Fibroblast of skin of right biceps (primary cell): Measurements from ENCODE around the gene PCDHGA4.
"Not testable (repeated sequence)": the region's sequence is repeated elsewhere in the genome, so short reads cannot be mapped to it uniquely, and the experiment has no call there.

Experiments
- DNase-seq: peaks from one replicate; pipeline ENCODE4 v3.0.0-alpha.2; 2013

Gene PCDHGA4

DNA sequence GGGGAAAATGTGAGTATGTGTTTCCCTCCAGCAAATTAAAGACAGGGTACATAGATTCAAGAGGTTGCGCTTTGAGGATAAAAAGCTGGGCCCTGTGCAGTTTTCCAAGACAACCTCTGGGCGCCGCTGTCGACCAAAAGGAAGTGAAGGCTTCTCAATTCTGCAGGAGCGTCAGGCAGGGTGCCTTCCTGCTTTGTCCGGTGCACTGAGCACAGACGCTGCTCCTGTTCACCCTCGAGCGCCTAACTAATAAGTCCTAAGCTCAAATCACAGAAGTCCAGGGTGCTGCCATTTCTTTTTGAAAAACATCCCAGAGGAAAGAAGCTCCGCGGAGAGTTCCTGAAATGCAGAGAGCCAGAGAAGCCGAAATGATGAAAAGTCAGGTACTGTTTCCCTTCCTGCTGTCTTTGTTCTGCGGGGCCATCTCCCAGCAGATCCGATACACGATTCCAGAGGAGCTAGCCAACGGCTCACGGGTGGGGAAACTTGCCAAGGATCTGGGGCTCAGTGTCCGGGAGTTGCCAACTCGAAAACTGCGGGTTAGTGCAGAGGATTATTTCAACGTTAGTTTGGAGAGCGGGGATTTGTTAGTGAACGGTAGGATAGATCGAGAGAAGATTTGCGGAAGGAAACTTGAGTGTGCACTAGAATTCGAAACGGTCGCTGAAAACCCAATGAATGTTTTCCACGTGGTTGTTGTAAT, 4.8 kb upstream of the PCDHGA4 start, which contains the start of gene PCDHGB1:
Gene PCDHGB1, plus strand, starts transcription at position 183 of the 703 bp plus-strand sequence. Its CDS starts 162 bp downstream, at position 345.
- DNase-seq: peak; percentile 53

DNA sequence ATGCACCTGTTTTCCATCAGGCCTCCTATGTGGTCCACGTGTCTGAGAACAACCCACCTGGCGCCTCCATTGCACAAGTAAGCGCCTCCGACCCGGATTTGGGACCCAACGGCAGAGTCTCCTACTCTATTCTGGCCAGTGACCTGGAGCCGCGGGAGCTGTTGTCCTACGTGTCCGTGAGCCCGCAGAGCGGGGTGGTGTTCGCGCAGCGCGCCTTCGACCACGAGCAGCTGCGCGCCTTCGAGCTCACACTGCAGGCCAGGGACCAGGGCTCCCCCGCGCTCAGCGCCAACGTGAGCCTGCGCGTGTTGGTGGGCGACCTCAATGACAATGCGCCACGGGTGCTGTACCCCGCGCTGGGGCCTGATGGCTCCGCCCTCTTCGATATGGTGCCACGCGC, 3.2 kb upstream of the PCDHGA4 start:
- no peak for DNase-seq

DNA sequence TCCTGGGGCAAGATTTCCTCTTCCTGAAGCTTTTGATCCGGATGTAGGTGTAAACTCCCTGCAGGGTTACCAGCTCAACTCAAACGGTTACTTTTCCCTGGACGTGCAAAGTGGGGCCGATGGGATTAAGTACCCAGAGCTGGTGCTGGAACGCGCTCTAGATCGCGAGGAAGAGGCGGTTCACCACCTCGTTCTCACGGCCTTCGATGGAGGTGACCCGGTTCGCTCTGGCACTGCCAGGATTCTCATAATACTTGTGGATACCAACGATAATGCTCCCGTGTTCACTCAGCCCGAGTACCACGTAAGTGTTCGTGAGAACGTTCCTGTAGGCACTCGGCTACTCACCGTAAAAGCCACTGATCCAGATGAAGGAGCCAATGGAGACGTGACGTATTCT, 820 bp downstream of the PCDHGA4 start:
- no peak for DNase-seq

DNA sequence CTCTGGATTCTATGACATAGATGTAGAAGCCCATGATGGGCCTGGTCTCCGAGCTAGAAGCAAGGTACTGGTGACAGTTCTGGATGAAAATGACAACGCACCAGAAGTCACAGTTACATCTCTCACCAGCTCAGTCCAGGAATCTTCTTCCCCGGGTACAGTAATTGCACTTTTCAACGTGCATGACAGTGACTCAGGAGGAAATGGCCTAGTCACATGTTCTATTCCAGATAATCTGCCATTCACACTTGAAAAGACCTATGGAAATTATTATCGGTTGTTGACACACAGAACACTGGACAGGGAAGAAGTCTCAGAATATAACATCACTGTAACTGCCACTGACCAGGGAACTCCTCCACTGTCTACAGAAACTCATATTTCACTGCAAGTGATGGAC, 1.3 kb downstream of the PCDHGA4 start:
- DNase-seq: no peak

DNA sequence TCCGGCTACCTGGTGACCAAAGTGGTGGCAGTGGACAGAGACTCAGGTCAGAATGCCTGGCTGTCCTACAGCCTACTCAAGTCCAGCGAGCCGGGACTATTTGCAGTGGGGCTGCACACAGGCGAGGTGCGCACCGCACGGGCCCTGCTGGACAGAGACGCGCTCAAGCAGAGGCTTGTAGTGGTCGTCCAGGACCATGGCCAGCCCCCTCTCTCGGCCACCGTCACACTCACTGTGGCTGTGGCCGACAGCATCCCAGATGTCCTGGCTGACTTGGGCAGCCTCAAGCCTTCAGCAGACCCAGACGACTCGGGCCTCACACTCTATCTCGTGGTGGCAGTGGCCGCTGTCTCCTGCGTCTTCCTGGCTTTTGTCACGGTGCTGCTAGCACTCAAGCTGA, 2.1 kb downstream of the PCDHGA4 start:
- DNase-seq: no peak

DNA sequence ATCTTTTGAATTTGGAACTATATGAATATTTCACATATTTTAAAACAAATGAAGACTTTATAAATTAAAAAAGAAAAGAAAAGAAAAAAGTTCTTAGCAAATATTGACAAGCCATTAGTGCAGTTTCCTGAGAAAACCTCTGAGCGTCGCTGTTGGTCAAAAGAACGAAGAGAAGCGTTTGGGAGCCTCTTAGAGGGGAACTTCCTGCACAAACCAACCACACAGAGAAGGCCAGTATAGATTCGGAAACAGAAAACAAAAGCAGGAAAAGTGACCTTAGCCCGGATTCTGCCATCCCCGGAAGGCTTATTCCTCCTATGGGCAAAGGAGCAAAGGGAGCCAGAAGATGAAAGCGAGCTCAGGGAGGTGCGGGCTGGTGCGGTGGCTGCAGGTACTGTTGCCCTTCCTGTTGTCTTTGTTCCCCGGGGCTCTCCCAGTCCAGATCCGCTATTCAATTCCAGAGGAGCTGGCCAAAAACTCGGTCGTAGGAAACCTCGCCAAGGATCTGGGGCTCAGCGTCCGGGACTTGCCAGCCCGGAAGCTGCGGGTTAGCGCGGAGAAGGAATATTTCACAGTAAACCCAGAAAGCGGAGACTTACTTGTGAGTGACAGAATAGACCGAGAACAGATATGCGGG, 5.1 kb downstream of the PCDHGA4 start, which contains the start of gene PCDHGB2:
Gene PCDHGB2, plus strand, starts transcription at position 205 of the 637 bp plus-strand sequence. Its CDS starts 142 bp downstream, at position 347.
- peak; percentile 43 for DNase-seq

DNA sequence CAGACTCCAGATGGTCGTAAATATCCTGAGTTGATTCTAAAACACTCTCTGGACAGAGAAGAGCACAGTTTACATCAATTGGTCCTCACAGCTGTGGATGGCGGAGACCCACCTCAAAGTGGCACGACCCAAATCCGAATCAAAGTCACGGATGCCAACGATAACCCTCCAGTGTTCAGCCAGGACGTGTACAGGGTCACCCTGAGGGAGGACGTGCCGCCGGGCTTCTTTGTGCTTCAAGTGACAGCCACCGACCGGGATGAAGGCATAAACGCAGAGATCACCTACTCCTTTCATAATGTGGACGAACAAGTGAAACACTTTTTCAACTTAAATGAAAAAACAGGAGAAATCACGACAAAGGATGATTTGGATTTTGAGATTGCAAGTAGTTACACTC, 5.9 kb downstream of the PCDHGA4 start:
- DNase-seq: no peak

DNA sequence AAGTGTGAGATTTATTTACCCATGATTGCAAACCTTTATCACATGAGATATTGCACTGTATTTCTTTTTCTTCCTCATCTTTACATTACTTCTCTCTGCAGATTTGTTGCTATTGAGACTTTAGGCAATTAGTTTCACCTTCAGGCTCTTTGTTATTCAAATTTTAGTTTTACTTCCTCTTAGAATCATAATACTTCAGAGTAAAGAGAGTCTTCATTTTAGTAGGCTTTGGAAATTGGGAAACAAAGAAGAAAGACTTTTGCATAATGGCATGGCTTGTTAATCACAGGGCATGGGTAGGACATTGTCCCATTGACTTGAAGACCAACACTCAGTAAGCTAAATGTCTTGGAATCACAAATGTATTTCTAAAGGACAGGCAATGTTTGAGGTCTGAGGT, 7.9 kb downstream of the PCDHGA4 start:
- DNase-seq: no peak

DNA sequence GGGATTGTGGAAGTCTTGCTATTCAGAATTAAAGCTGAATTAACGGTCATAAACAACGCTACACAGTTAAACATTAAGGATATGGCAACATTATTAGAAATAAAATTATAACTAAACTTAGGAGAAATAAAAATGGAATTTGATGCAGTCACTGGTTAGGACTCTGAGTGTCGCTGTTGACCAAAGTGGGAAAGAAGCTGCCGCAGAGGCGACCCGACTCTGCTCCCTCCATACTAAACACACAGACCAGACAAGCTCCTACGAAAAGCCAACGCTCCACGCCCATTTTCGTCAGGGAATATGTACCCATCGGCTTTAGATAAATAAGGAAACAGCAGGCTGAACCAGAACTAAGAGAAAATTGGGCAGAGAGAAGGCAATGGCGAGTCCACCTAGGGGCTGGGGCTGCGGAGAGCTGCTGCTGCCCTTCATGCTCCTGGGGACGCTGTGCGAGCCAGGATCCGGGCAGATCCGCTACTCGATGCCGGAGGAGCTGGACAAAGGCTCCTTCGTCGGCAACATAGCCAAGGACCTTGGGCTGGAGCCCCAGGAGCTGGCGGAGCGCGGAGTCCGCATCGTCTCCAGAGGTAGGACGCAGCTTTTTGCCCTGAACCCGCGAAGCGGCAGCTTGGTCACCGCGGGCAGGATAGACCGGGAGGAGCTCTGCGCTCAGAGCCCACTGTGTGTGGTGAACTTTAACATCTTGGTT, 9.3 kb downstream of the PCDHGA4 start, which contains the start of gene PCDHGA5:
Gene PCDHGA5, plus strand, starts transcription at position 211 of the 709 bp plus-strand sequence. Its CDS starts 169 bp downstream, at position 380.
- peak; percentile 35 for DNase-seq

DNA sequence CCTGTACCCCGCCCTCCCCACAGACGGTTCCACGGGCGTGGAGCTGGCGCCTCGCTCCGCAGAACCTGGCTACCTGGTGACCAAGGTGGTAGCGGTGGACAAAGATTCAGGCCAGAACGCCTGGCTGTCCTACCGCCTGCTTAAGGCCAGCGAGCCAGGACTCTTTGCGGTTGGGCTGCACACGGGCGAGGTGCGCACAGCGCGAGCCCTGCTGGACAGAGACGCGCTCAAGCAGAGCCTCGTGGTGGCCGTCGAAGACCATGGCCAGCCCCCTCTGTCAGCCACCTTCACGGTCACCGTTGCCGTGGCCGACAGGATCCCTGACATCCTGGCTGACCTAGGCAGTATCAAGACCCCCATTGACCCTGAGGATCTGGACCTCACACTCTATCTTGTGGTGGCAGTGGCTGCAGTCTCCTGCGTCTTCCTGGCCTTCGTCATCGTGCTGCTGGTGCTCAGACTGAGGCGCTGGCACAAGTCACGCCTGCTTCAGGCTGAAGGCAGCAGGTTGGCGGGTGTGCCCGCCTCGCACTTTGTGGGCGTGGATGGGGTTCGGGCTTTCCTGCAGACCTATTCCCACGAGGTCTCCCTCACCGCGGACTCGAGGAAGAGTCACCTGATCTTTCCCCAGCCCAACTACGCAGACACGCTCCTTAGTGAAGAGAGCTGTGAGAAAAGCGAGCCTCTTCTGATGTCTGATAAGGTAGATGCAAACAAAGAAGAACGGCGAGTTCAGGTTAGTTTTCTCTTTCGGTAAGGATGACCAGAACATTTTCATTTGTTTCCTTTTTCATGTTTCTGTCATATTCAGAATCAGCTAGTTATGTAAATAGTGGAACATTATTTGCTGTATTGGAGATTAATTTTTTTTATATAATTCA, 11.4 kb downstream of the PCDHGA4 start:
- no peak for DNase-seq

DNA sequence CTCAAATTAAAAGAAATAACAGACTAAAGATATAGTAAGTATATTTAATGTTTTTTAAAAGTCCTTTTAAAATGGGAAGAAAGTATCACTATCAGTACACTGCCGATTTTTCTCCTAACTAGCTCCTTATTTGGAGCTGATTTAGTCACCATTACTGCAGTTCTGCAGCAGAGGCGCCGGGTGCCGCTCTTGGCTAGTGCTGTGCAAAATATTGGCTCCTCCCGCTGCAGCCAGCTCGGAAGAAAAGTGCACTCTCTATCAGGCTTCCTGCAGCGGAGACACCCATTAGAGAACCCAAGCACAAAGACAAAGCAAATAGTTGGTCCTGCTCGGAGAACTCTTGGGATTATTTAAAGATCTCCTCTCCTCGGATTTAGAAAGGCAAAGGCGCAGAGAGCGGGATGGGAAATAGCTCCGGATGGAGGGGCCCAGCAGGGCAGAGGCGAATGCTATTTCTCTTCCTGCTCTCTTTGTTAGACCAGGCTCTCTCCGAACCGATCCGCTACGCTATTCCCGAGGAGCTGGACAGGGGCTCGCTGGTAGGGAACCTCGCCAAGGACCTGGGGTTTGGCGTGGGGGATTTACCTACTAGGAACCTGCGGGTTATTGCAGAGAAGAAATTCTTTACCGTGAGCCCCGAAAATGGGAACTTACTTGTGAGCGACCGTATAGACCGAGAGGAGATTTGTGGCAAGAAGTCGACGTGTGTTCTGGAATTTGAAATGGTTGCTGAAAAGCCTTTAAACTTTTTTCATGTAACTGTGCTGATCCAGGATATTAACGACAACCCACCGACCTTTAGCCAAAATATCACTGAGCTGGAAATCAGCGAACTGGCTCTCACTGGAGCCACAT, 15.4 kb downstream of the PCDHGA4 start, which contains the start of gene PCDHGB3:
Gene PCDHGB3, plus strand, starts transcription at position 249 of the 855 bp plus-strand sequence. Its CDS starts 153 bp downstream, at position 402.
- peak; percentile 69 for DNase-seq

DNA sequence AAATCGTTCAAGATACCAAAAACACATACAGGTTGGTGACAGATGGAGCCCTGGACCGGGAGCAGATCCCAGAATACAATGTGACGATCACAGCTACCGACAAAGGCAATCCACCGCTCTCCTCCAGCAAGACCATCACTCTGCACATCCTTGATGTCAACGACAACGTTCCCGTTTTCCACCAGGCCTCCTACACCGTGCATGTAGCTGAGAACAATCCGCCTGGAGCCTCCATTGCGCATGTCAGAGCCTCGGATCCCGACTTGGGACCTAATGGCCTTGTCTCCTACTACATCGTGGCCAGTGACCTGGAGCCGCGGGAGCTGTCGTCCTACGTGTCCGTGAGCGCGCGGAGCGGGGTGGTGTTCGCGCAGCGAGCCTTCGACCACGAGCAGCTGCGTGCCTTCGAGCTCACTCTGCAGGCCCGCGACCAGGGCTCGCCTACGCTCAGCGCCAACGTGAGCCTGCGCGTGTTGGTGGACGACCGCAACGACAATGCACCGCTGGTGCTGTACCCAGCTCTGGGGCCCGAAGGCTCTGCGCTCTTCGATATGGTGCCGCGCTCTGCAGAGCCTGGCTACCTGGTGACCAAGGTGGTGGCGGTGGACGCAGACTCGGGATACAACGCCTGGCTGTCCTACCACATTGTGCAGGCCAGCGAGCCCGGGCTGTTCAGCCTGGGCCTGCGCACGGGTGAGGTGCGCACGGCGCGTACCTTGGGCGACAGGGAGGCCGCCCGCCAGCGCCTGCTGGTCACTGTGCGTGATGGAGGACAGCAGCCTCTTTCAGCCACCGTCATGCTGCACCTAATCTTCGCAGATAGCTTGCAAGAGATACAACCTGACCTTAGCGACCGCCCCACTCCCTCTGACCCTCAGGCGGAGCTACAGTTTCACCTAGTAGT, 17.0 kb downstream of the PCDHGA4 start:
- no peak for DNase-seq

DNA sequence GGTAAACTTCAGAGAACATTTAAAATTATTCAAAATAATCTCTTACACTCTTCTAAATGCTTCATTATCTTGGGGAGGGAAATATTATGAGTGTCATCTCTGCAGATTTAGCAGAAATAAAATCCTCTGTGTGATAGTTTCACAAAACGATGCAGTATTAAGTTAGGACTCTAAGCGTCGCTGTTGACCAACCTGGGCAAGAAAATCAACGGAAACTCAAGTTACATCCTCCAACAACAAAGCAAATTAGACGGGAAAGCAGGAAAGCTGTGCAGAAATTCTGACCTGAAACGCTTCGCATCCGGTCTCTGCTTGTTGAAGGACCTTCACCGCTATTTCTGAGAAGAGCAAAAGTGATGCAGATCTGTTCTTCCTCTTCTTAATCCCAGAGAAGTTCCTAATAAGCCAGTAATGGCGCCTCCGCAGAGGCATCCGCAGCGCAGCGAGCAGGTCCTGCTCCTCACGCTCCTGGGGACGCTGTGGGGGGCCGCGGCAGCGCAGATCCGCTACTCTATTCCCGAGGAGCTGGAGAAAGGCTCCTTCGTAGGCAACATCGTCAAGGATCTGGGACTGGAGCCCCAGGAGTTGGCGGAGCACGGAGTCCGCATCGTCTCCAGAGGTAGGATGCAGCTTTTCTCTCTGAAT, 19.0 kb downstream of the PCDHGA4 start, which contains the start of gene PCDHGA6:
Gene PCDHGA6, plus strand, starts transcription at position 219 of the 645 bp plus-strand sequence. Its CDS starts 193 bp downstream, at position 412.
- peak; percentile 46 for DNase-seq

DNA sequence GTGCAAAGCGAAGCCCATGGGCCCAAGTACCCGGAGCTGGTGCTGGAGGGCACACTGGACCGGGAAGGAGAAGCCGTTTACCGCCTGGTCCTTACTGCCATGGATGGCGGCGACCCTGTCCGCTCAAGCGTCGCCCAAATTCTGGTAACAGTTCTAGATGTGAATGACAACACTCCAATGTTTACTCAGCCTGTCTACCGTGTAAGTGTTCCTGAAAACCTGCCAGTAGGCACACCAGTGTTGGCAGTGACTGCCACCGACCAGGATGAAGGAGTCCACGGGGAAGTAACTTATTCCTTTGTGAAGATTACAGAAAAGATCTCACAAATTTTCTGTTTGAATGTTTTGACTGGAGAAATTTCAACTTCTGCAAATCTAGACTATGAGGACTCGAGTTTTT, 19.8 kb downstream of the PCDHGA4 start:
- no peak for DNase-seq

DNA sequence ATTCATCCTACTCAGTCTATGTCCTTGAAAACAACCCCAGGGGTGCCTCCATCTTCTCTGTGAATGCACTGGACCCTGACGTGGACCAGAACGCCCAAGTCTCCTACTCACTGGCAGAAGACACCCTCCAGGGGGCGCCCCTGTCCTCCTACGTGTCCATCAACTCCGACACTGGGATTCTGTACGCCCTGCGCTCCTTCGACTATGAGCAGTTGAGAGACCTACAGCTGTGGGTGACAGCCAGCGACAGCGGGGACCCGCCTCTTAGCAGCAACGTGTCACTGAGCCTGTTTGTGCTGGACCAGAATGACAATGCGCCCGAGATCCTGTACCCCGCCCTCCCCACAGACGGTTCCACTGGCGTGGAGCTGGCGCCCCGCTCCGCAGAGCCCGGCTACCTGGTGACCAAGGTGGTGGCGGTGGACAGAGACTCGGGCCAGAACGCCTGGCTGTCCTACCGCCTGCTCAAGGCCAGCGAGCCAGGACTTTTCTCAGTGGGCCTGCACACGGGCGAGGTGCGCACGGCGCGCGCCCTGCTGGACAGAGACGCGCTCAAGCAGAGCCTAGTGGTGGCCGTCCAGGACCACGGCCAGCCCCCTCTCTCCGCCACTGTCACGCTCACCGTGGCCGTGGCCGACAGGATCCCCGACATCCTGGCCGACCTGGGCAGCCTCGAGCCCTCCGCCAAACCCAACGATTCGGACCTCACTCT, 20.8 kb downstream of the PCDHGA4 start:
- not testable (repeated sequence) for DNase-seq

DNA sequence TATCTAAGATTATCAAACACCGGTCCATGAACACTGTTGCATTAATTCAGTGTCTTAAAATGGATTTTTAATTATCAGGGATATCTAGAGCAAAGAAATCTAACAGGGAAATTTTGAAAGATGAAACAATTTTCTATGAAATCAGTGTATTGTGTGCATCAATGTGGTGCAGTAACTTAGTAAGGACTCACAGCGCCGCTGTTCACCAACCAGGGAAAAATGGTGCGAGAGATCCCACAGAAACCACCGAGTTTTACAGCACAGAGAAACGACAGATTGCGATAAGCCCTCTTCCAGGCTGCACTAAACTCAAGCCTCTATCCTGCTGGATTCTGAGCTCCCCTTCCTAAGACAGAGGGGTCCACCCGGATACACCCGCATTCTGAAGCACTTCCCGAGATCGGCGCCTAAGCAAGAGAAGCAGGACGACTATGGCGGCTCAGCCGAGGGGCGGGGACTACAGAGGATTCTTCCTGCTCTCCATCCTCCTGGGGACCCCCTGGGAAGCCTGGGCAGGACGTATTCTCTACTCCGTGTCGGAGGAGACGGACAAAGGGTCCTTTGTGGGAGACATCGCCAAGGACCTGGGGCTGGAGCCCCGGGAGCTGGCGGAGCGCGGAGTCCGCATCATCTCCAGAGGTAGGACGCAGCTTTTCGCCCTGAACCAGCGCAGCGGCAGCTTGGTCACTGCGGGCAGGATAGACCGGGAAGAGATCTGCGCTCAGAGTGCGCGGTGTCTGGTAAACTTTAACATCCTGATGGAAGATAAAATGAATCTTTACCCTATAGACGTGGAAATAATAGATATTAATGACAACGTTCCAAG, 27.9 kb downstream of the PCDHGA4 start, which contains the start of gene PCDHGA7:
Gene PCDHGA7, plus strand, starts transcription at position 274 of the 826 bp plus-strand sequence. Its CDS starts 158 bp downstream, at position 432.
- peak; percentile 52 for DNase-seq

DNA sequence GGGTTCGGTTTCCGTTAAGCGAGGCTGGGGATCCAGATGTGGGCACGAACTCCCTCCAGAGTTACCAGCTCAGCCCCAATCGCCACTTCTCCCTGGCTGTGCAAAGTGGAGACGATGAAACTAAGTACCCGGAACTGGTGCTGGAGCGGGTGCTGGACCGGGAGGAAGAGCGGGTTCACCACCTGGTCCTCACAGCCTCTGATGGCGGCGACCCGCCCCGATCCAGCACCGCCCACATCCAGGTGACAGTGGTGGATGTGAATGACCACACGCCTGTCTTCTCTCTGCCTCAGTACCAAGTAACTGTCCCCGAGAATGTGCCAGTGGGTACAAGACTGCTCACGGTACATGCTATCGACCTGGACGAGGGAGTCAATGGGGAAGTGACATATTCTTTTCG, 28.5 kb downstream of the PCDHGA4 start:
- DNase-seq: no peak
